GM12801 (cell line): Measurements from ENCODE around the gene CMSS1.

Experiments used
- CTCF ChIP-seq: IDR thresholded peaks from one replicate; pipeline ENCODE4 v1.5.1; 2011; ENCODE audit warnings: control low read depth; ENCODE audit not compliant: insufficient read length; ENCODE audit errors: extremely low read depth

Gene CMSS1

GRCh38 chr3:100125161-100125938, 307.7 kb downstream of the CMSS1 start:
- no peak for TF ChIP-seq CTCF

- TF ChIP-seq CTCF = no peak
Observed at GRCh38 chr3:100127792-100128191, 310.1 kb downstream of the CMSS1 start.

GRCh38 chr3:100128565-100128964, 310.9 kb downstream of the CMSS1 start:
- no peak for TF ChIP-seq CTCF

- TF ChIP-seq CTCF = no peak
Observed at GRCh38 chr3:100129941-100130340, 312.3 kb downstream of the CMSS1 start.

- TF ChIP-seq CTCF = no peak
Observed at GRCh38 chr3:100131241-100131640, 313.6 kb downstream of the CMSS1 start.

GRCh38 chr3:100136921-100137320, 319.3 kb downstream of the CMSS1 start:
- TF ChIP-seq CTCF = no peak

GRCh38 chr3:100140976-100141375, 323.3 kb downstream of the CMSS1 start:
- TF ChIP-seq CTCF = no peak
